ENCODE data around the gene OR5AR1. TPM values are rescaled to one million over a fixed set of nuclear protein-coding genes. Genes with fewer than 3 reads are reported as not detected.
"Not testable (repeated sequence)": the region's sequence is repeated elsewhere in the genome, so short reads cannot be mapped to it uniquely, and the experiment has no call there.

OR5AR1 gene
- total RNA-seq, 4 donors from 2014 or later = not detected

DNA sequence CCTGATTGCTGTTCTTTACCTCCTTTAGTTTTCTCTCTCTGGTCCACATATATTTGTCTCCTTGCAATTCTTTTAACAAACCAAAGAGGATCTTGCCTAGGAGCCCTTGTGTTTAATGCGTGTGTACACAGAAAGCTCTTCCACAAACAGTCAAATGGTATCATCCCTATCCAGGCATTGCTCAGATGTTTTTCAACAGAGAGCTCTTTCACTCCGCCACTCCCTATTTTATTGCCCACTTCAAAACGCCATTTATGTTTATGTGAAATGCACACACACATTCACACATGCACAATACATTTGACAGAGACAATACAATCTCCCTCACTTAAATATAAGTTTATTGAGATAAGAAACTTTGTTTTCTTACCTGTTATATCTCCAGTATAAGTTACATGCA is 26.0 kb upstream of the OR5AR1 start:
- no peak overlapping the region for H3K4me3 ChIP-seq (replicated peaks in 1 of 3)
- WGBS, 2 donors = 63 to 71% methylated on average over 3 of the region's 3 CpGs
- no peak overlapping the region for H3K27ac ChIP-seq
- H3K4me1 ChIP-seq = no peaks in the 10 kb centered on the region
- H3K9me3 ChIP-seq = no peaks in the 10 kb centered on the region
- no peak for TF ChIP-seq POLR2A (IDR thresholded peaks at IDR 0.05)
- TF ChIP-seq, protein P1, sequence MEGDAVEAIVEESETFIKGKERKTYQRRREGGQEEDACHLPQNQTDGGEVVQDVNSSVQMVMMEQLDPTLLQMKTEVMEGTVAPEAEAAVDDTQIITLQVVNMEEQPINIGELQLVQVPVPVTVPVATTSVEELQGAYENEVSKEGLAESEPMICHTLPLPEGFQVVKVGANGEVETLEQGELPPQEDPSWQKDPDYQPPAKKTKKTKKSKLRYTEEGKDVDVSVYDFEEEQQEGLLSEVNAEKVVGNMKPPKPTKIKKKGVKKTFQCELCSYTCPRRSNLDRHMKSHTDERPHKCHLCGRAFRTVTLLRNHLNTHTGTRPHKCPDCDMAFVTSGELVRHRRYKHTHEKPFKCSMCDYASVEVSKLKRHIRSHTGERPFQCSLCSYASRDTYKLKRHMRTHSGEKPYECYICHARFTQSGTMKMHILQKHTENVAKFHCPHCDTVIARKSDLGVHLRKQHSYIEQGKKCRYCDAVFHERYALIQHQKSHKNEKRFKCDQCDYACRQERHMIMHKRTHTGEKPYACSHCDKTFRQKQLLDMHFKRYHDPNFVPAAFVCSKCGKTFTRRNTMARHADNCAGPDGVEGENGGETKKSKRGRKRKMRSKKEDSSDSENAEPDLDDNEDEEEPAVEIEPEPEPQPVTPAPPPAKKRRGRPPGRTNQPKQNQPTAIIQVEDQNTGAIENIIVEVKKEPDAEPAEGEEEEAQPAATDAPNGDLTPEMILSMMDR (IDR thresholded peaks at IDR 0.05) = no peak
- no peaks in the 10 kb centered on the region for H3K36me3 ChIP-seq
- no peak for DNase-seq
- H3K27me3 ChIP-seq = no peaks in the 10 kb centered on the region
- intact Hi-C loops (cut with DNase I) = no loop called here

DNA sequence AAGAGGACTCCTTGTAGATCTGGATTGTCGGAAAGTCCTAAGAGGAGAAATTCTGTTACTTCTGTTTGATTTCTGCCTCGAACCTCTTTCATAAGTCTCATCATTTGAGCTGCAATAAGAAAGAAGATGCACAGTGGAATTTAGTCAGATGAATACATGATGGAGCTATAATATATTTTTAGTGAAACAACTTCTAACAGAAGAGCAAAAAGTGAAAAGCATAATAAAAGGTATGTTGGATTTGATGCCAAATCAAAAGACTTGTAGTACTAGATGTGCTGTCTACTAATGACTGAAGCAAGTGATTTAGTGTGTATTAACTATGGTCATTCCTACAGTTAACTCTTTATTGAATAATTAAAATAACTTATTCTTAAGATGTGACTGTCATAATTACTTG is 21.1 kb upstream of the OR5AR1 start, which contains the start of gene OR5AP2:
OR5AP2 (minus strand) TSS at position 101 of the 400 bp plus-strand sequence; CDS start at position 101, 0 bp downstream.
- intact Hi-C loops (cut with DNase I) = no loop called here
- no peak within 1 kb of the TSS for H3K4me3 ChIP-seq (replicated peaks in 1 of 3)
- H3K27me3 ChIP-seq = no peaks in the 10 kb centered on the region
- no peaks in the 10 kb centered on the region for H3K36me3 ChIP-seq
- no peaks in the 10 kb centered on the region for H3K9me3 ChIP-seq
- no peaks in the 10 kb centered on the region for H3K4me1 ChIP-seq
- no peak within 1 kb of the TSS for H3K27ac ChIP-seq
- 78 to 82% methylated on average over 2 of the region's 2 CpGs for WGBS, 2 donors
- TF ChIP-seq POLR2A (IDR thresholded peaks at IDR 0.05) = no peak
- TF ChIP-seq, protein P1 (IDR thresholded peaks at IDR 0.05) = no peak
- DNase-seq = no peak

DNA sequence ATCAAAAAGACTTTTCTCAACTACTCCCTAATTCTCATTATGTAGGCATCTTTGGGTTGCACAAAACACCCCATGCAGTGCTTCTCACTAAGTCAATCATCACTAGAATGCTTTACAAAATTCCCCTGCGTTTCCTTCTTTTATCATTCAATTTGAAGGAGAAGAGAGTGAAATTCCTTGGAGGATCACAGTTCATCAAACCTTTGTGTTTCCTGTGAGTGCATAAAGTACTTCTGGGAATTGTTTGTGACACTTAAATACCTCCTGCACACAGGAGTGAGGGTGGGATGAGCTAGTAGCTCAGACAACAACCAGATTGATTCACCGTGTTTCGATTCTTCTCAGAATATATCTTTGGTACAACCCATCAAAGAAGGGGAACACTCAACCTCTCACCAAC is 3.7 kb upstream of the OR5AR1 start:
- no peaks in the 10 kb centered on the region for H3K27me3 ChIP-seq
- H3K9me3 ChIP-seq = no peaks in the 10 kb centered on the region
- DNase-seq = no peak
- no peak overlapping the region for H3K4me3 ChIP-seq (replicated peaks in 1 of 3)
- no peak overlapping the region for H3K27ac ChIP-seq
- intact Hi-C loops (cut with DNase I) = no loop called here
- WGBS, 2 donors = 13 to 14% methylated on average over 3 of the region's 3 CpGs
- H3K36me3 ChIP-seq = no peaks in the 10 kb centered on the region
- no peaks in the 10 kb centered on the region for H3K4me1 ChIP-seq
- TF ChIP-seq, protein P1 (IDR thresholded peaks at IDR 0.05) = no peak

DNA sequence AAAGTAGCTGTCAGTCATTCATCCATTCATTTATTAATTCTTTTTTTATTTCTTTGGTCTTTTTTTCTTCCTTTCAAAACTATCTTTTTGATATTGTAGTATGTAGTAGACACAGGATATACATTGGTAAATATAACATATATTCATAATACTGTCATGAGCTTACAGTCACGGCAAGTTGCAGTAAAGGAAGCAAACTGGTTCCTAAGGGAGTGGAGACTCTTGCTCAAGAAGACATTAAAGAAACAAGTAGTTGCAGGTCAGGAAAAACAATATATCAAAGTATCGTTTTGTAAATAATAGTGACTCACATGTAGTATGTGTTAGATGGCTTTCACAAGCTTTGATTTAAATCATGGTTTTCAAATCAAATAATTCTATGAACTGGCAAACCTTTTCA is 7.5 kb downstream of the OR5AR1 start:
- H3K27me3 ChIP-seq = no peaks in the 10 kb centered on the region
- no peaks in the 10 kb centered on the region for H3K4me1 ChIP-seq
- no peak for DNase-seq
- 89 to 94% methylated on average over 2 of the region's 2 CpGs for WGBS, 2 donors
- H3K9me3 ChIP-seq = no peaks in the 10 kb centered on the region
- intact Hi-C loops (cut with DNase I) = no loop called here
- no peaks in the 10 kb centered on the region for H3K36me3 ChIP-seq
- TF ChIP-seq, protein P1 (IDR thresholded peaks at IDR 0.05) = no peak
- TF ChIP-seq POLR2A (IDR thresholded peaks at IDR 0.05) = no peak
- no peak overlapping the region for H3K27ac ChIP-seq
- H3K4me3 ChIP-seq (replicated peaks in 1 of 3) = no peak overlapping the region

DNA sequence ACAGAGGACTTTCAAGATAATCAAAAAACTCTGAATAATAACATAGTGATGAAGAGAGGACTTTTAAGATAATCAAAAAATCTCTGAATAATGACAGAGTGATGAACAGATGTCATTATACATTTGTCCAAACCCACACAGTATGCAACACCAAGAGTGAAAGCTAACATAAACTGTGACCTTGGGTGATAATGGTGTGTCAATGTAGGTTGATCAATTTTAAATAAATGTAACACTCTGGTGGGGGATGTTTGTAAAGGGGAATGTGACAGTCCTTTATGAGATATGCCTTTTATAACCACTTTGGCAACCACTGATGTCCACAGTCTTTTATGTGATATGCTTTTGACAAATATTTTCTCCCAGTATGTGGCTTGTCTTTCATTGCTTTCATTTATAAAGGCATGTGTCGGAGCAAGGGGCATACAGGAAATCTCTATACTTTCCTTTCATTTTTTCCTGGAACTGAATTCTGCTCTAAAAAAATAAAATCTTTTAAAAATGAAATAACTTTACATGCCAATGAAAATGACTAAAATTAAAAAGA is 25.1 kb downstream of the OR5AR1 start:
- Histone ChIP-seq H3K4me3 (replicated peaks in 1 of 3) (no peak overlapping the region), H3K9me3 (no peaks in the 10 kb centered on the region), H3K27ac (no peak overlapping the region), H3K4me1 (no peaks in the 10 kb centered on the region), H3K36me3 (no peaks in the 10 kb centered on the region), H3K27me3 (no peaks in the 10 kb centered on the region)
- intact Hi-C loops (cut with DNase I) = no loop called here
- DNase-seq = no peak
- TF ChIP-seq, protein P1 (IDR thresholded peaks at IDR 0.05) = no peak
- no peak for TF ChIP-seq POLR2A (IDR thresholded peaks at IDR 0.05)
- 67 to 80% methylated on average over 1 of the region's 1 CpG for WGBS, 2 donors

DNA sequence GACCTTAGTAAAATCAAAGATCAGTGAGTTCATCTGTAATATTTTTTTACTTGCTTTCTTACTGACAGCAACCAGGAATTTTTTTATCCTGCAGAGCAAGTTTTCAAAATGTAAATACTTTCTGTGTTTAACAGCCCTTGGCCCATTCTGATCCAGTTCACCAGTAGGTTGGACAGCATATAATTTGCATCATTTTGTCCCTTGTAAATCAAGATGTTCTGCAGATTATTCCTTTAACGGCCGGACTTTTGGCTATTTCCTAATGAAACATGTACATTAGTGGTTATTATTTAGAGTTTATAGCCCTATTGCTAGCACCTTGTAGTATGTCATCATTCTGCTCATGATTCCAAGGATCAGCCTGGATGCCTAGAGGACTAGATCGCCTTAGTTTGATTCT is 27.7 kb downstream of the OR5AR1 start:
- H3K36me3 ChIP-seq; H3K4me1 ChIP-seq; DNase-seq; intact Hi-C loops (cut with DNase I); H3K27me3 ChIP-seq; H3K9me3 ChIP-seq; H3K27ac ChIP-seq; H3K4me3 ChIP-seq (replicated peaks in 1 of 3): not testable (repeated sequence)
- 89 to 90% methylated on average over 3 of the region's 3 CpGs for WGBS, 2 donors
